WI38 (cell line): Measurements from ENCODE around the gene CAMK1D.
"Not testable (repeated sequence)": the region's sequence is repeated elsewhere in the genome, so short reads cannot be mapped to it uniquely, and the experiment has no call there.

Experiments
- H3K4me3 ChIP-seq: 2 replicates; pipeline ENCODE4 v1.5.1; 2011; ENCODE audit warnings: low read depth, mild to moderate bottlenecking, control low read depth, low read length
- TF ChIP-seq, protein P1 (sequence below): IDR thresholded peaks from 2 replicates; pipeline ENCODE4 v1.5.1; 2012; ENCODE audit warnings: low read depth, mild to moderate bottlenecking, control low read depth, low read length

CAMK1D gene

DNA sequence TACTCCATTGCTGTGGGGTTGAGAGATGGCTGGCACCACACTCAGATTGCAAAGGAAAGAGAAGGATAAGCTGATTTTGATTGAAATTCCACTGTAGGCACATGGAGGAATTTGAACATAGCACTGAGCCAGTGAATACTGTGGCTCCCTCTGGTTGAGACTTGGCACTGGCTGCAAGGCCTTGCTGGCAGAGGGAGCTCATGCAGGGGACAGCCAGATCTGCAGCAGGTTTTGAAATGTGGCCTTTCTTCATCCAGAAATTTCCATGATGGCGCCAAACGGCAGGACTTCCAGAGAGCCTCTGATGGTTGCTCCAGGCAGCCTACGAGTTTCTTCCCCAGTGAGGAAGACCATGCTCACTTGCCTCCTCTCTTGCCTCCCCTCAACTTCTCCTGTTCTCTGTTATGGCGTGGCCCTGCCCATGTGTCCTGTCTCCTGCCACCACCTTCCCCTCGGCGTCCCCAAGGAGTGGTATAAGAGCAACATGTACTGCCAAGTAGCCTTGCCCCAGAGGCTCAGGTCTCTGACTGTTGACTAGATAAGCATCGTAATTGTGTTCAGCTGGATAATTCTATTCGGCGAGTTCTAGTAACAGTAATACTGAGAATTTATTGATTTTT lies 386.6 kb downstream of the CAMK1D start:
- no peak overlapping the region for H3K4me3 ChIP-seq
- TF ChIP-seq, protein P1, sequence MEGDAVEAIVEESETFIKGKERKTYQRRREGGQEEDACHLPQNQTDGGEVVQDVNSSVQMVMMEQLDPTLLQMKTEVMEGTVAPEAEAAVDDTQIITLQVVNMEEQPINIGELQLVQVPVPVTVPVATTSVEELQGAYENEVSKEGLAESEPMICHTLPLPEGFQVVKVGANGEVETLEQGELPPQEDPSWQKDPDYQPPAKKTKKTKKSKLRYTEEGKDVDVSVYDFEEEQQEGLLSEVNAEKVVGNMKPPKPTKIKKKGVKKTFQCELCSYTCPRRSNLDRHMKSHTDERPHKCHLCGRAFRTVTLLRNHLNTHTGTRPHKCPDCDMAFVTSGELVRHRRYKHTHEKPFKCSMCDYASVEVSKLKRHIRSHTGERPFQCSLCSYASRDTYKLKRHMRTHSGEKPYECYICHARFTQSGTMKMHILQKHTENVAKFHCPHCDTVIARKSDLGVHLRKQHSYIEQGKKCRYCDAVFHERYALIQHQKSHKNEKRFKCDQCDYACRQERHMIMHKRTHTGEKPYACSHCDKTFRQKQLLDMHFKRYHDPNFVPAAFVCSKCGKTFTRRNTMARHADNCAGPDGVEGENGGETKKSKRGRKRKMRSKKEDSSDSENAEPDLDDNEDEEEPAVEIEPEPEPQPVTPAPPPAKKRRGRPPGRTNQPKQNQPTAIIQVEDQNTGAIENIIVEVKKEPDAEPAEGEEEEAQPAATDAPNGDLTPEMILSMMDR, result no peak

DNA sequence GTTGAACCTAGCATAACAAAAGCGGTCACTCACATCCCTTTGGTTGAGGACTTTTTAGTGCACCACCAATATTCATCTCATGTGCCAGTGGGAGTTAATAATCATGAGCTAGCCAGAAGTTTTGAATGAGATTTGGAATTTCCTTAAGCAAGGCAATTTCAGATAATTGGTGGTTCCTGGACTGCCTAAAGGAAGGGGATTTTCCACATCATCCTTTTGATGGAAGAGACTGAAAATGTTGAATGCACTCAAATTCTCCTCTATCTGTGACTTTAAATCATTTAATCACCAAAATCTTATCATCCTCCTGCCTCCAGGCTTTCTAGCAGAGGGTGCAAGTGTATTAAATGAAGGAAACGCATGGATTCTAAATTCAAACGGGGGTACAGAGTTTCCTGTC lies 391.5 kb downstream of the CAMK1D start:
- TF ChIP-seq, protein P1, result no peak
- no peak overlapping the region for H3K4me3 ChIP-seq

- TF ChIP-seq, protein P1, result no peak
- no peak overlapping the region for H3K4me3 ChIP-seq
These were observed 392.0 kb downstream of the CAMK1D start for GRCh38 chr10:12741360-12741804.

- TF ChIP-seq, protein P1, result no peak
- H3K4me3 ChIP-seq, result no peak overlapping the region
These were observed 393.4 kb downstream of the CAMK1D start for GRCh38 chr10:12742771-12743170.

- not testable (repeated sequence) for H3K4me3 ChIP-seq
These were observed 394.1 kb downstream of the CAMK1D start for GRCh38 chr10:12743466-12743865.

GRCh38 chr10:12743941-12744340 lies 394.6 kb downstream of the CAMK1D start:
- H3K4me3 ChIP-seq, result no peak overlapping the region
- TF ChIP-seq, protein P1, result no peak

GRCh38 chr10:12748186-12748585 lies 398.8 kb downstream of the CAMK1D start:
- TF ChIP-seq, protein P1, result no peak
- H3K4me3 ChIP-seq, result no peak overlapping the region
